GM10248 (cell line): Measurements from ENCODE around the gene S100A7.

Experiments used
- CTCF ChIA-PET: fragments of 300-600 bp; sonication (Branson Sonifier 250); formaldehyde crosslinking; extraction: SDS; loops from one replicate; lab custom pipeline; 2021; ENCODE audit warnings: antibody characterized with exemption; lab: Yijun Ruan, JAX
- POLR2A ChIA-PET: fragments of 350-650 bp; sonication (Branson Sonifier 250); formaldehyde crosslinking; extraction: SDS; loops from one replicate; lab custom pipeline; 2020; ENCODE audit warnings: antibody characterized with exemption; lab: Yijun Ruan, JAX
- DNase-seq: peaks from one replicate; pipeline ENCODE4 v3.0.0; 2012; ENCODE audit errors: extremely low spot score
- TF ChIP-seq, protein P1 (sequence below): IDR thresholded peaks from 2 replicates; pipeline ENCODE4 v1.5.1; 2012; ENCODE audit warnings: mild to moderate bottlenecking, low read depth; ENCODE audit errors: extremely low read depth, missing control alignments, control extremely low read depth

S100A7 gene

DNA sequence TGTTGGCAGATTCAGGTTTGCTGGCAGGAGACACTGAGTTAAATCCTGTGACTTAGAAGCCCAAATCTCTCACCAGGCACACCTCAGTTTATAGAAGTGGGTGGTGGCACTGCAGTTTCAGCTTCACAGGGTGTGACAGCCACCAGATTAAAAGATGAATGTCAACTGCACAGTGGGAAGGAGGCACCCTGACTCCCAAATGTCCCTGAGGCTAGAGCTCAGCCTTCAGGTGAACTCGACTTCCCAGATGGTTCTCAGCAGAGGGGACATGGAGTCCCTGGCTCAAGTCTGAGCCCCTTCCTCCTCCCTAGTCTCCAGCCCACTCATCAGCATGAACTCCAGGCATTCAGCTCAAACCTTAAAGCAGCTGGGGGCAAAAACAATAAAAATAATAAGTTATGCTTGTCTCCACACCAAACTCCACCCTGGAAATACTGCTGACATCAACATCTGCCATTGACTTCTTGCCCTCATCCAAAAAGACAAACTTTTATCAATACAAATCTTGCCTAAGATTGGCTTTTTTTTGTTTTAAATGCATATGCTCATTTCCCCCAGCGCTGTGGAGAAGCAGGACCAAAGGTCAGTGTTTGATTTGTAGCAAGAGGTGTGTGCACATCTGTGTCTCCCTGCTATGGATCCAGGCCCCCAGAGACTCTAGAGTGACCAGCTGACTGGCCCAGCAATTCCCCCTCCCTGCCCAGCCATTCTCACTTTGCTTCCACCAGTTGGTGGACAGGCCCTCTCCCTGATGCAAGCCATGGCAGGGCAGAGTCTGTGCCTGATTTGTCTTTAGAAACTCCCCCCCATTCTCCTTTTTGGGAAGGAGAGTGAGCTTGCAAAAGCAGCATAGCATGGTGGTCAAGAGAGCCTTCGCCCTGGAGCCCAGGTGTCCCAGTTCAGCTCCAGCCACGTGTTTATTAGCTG lies 18.5 kb upstream of the S100A7 start:
- no peak for DNase-seq
- ChIA-PET POLR2A (no interaction called here), CTCF (interaction anchor here (1.1 to 2.0 kb wide), 3 partner anchors 13 to 122 kb away, joined by 3 to 5 read pairs (median 4); no protein-coding TSS in a partner anchor)
- TF ChIP-seq, protein P1, sequence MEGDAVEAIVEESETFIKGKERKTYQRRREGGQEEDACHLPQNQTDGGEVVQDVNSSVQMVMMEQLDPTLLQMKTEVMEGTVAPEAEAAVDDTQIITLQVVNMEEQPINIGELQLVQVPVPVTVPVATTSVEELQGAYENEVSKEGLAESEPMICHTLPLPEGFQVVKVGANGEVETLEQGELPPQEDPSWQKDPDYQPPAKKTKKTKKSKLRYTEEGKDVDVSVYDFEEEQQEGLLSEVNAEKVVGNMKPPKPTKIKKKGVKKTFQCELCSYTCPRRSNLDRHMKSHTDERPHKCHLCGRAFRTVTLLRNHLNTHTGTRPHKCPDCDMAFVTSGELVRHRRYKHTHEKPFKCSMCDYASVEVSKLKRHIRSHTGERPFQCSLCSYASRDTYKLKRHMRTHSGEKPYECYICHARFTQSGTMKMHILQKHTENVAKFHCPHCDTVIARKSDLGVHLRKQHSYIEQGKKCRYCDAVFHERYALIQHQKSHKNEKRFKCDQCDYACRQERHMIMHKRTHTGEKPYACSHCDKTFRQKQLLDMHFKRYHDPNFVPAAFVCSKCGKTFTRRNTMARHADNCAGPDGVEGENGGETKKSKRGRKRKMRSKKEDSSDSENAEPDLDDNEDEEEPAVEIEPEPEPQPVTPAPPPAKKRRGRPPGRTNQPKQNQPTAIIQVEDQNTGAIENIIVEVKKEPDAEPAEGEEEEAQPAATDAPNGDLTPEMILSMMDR = no peak

DNA sequence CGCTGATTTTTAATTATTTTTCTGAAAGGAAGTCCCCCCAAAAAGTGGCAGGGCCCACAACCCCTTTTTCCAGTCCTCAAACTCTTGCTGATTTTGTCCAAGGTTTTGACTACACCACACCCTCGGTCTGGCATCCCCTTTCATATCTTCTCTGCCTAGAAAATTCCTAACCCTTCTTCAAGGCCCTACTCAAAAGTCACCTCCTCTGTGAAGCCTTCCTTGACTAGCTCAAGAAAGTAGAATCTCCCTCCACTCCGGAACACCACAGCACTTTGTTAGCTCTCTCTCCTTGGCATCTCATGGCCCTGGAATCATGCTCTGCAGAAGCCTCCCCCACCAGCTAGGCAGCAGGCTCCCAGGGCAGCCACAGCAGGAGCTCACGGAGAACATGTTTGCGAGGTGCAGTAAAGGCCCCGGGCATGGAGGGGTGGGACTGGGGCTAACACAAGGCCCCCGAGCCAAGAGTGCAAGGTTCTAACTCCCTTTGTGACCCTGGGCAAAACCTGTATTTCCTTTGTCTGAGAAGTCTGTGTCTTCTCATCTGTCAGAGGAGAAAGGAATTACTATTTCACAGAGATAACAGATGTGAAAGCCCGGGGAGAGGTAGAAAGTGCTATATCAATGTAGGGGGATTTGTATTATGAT lies 17.7 kb upstream of the S100A7 start:
- POLR2A ChIA-PET = no interaction called here
- TF ChIP-seq, protein P1 = no peak
- CTCF ChIA-PET = interaction anchor here (1.1 to 2.0 kb wide), 4 partner anchors 12 to 121 kb away, joined by 3 to 7 read pairs (median 4); no protein-coding TSS in a partner anchor
- no peak for DNase-seq

GRCh38 chr1:153476491-153477093 lies 16.1 kb upstream of the S100A7 start:
- POLR2A ChIA-PET = no interaction called here
- CTCF ChIA-PET = interaction anchor here (2.0 kb wide), 1 partner anchor 18 kb away, joined by 7 read pairs; no protein-coding TSS in a partner anchor
- no peak for DNase-seq
- TF ChIP-seq, protein P1 = no peak

DNA sequence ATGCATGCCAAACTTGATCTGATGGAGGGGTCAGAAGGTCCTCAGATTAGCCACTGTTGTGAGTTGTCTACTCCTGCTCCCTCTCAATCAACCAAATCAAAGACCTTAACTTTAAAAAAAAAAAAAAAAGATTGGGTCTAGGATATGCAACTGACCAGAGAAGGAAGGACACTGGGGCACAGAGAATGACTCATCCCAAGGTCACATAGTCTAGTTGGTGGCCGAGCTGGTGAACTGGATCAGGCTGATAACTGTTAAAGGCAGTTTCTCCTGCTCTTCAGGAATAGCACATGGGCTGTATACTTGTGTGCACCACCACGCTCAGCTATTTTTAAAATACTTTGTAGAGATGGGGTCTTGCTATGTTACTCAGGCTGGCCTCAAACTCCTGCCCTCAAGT lies 14.8 kb upstream of the S100A7 start:
- CTCF ChIA-PET = no interaction called here
- POLR2A ChIA-PET = no interaction called here
- TF ChIP-seq, protein P1 = no peak
- no peak for DNase-seq

GRCh38 chr1:153474347-153474746 lies 13.9 kb upstream of the S100A7 start:
- TF ChIP-seq, protein P1 = no peak
- ChIA-PET CTCF (no interaction called here), POLR2A (no interaction called here)
- no peak for DNase-seq

DNA sequence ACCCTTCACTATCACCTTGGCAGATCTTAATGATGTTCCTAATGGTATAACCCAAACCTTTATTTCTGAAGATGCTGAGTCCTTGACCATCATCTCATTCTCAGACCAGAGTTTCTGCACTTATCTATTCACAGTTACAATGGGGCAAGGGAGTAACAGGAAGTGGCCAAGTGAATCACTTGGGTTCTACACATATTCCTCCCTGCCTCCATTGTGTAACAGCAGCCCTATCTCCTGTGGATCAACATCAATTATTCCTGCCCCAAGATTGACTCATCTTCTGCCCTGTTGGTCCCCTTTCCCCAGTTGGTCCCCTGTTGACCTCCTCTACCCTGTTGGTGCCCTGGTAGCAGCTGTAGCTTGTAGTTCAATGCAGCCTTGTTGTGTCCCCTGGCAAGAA lies 10.3 kb upstream of the S100A7 start:
- no peak for DNase-seq
- ChIA-PET POLR2A (no interaction called here), CTCF (interaction anchor here (2.0 kb wide), 1 partner anchor 23 kb away, joined by 6 read pairs; no protein-coding TSS in a partner anchor)
- TF ChIP-seq, protein P1 = no peak
